HG03521 (cell line): ENCODE results near the gene SNX9.
A peak's percentile ranks its signal among the peaks of the same experiment; 100 is the strongest.
"Not testable (repeated sequence)": the region's sequence is repeated elsewhere in the genome, so short reads cannot be mapped to it uniquely, and the experiment has no call there.

Experiments used
- ATAC-seq: cut with Tn5 transposase; IDR thresholded peaks from one replicate; pipeline ENCODE4 v1.9.1; 2021; ENCODE audit warnings: mild to moderate bottlenecking, moderate library complexity; ENCODE audit not compliant: unreplicated experiment

The SNX9 gene

DNA sequence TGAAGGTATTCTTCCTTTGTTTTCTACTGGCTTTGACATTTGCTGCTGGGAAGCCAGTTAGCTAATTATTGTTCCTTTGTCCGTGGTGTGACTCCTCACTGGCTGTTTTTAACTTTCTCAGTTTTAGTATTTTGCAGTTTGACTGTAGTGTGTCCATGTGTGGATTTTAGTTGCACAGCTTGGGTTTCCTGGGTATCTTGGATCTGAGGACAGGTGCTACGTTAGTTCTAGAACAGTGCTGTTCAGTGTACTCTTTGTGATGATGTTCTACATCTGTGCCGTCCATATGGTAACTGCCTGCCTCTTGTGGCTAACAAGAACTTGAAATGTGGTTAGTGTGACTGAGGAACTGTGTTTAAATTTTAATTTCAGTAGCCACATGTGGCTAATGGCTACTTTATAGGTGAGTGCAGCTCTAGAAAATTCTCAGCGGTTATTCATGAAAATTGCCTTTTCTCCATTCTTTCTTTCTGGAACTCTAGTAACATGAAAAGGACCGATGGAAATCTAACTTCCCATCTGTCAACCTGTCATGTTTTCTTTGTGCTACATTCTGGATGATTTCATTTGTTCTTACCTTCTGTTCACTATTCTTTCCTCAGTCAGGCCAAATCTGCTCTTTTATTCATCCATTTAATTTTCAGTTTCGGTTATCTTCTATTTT lies 7.4 kb downstream of the SNX9 start:
- ATAC-seq = peak; percentile 93

DNA sequence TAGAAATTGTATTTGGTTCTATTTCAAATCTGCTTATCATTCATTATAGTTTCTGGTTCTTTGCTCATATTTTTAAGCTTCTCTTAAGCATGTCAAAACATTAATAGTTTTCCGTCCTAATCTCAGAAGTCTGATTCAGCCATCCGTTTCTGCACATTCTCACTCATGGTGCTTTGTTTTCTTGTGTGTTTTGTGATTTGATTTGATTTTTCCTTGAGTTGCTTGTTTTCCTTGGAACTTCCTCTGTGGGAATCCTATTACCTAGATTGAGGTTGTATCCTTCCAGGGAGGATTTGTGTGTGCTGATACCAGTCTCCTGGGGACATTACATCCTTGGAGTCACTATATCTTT lies 7.9 kb downstream of the SNX9 start:
- ATAC-seq = no peak

DNA sequence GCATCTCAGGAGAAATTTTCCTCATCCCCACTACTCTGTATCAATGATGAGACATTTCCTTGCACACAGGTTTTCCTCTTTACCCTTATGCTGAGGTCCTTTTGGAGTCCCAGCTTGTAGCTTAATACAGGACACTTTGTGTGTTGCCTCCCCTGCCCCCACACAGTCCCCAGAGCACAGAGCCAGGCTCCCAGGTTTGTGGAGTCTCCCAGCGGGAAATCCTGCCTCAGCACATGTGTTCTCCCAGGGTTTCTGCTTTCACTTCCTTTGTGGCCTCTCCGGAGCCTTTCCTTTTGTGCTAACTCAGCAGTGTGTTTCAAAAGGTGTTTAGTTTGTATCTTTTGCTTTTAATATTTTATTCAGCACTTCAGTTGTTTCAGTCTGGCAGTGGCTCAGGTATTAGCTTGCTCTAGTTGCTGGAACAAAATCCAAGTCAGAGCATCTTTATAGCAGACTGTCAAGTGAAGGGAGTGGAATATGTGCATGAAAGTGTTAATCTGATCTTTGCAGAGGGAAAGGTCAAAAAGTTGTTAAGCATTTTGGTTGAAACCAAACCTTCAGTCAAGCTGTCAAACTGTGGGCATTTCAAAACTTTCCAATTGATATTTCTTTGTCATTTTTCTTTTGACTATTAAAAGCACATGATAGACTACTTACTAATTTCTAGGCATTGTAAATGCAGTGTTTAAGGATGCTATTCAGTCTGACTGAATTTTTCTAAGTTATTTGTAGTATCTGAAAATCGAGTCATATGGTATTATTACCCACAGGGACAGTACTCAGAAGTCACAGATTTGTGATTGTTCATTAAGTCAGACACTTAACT lies 8.6 kb downstream of the SNX9 start:
- ATAC-seq = no peak

DNA sequence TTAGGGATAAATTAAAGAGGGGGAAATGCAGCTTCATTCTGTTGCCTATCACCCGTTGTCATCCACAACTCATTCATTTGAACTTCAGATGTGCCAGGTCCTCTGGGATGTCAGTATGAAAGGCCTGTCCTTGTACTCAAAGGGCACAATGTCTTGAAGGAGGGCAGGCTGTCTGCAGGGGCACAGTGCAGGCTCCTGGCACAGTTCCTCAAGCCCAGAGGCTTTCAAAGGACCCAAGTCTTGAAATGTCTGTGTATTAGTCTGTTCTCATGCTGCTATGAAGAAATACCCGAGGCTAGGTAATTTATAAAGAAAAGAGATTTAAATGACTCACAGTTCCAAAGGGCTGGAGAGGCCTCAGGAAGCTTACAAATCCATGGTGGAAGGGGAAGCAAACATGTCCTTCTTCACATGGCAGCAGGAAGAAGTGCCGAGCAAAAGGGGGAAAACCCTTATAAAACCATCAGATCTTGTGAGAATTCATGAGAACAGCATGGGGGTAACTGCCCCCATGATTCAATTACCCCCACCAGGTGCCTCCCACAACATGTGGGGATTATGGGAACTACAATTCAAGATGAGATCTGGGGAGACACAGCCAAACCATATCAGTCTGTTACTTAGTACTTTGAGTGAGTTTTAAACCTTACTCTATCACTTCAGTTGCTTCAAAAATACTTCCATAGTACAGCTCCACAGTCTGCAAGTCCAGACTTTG lies 9.4 kb downstream of the SNX9 start:
- no peak for ATAC-seq

DNA sequence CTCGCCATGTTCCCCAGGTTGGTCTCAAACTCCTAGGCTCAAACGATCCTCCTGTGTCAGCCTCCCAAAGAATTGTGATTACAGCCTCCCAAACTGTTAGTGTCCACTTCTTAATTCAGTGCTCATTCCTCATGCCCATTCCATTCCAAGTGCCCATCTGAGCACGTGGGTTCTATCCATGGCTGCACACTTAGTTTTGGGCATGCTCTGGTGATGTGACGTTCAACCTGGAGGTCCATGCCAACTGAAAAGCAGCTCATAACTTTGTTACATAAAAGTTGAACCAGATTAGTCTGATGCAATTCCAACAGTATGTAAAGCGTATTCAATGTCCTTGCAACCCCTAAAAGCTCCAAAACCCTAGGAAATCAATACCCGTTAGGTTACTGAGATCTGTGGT lies 11.5 kb downstream of the SNX9 start:
- ATAC-seq = no peak

DNA sequence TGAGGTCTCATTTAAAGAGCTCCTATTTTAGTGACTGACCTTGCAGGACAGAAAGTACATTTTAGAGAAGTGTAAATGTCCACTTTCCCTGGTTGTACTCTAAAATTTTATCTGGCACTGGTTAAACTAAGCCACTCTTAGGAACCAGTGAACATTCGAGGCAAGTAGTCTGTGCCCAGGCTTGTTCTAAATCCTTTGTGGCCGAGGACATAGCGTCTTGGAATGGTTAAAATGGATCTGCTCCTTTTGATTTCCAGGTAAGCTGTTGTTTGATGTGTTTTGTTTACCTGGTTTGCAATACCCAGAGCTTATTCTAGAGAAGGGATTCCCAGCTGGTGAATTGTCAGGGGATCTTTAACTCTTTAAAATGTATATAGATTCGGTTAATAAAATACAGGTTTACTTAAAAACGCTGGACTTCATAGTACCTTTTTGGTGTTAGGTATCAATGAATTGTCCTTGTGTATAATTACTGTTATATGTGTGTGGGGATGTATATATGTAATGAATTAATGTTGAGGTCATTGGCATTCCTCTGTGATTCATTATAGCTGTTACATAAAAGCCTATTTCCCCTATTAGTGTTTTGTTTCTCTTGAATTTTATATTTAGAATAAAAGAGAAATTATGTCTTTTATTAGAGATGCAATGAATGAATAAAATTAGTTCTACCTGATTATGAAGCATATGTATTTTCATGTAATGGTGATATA lies 15.8 kb downstream of the SNX9 start:
- no peak for ATAC-seq

DNA sequence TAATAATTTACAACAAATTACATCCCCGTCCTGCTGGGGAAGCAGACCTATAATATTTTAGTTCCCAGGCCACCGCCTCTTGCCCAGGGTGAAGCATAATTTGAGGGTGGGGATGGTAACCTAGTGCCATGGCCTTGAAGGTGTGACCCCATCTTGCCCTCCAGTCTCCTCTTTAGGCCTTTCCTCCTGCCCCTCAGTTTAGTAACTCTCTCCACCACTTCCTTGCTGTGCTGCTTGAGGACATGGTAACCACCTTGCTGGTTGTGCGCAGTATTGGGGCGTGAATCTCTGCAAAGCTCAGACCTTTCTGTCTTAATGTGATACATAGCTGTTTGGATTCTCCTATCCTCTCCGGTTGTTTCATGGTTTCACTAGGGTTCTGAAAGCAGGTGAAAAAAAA lies 16.6 kb downstream of the SNX9 start:
- no peak for ATAC-seq

DNA sequence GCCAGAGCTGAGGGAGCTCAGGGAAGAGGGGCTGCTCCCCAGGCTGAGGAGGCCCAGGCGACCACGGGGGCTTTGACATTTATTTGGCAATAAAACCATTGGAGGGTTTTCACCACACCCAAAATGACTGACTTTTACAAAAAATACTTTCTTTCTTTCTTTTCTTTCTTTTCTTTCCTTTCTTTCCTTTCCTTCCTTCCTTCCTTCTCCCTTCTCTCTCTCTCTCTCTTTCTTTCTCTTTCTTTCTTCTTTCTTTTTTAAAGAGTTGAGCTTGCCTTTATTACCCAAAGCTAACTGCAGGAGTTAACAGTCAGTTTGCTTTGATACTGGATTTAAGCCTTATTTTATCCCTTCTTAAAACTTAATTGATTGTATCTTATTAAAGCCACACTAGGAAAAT lies 17.2 kb downstream of the SNX9 start:
- ATAC-seq = no peak

DNA sequence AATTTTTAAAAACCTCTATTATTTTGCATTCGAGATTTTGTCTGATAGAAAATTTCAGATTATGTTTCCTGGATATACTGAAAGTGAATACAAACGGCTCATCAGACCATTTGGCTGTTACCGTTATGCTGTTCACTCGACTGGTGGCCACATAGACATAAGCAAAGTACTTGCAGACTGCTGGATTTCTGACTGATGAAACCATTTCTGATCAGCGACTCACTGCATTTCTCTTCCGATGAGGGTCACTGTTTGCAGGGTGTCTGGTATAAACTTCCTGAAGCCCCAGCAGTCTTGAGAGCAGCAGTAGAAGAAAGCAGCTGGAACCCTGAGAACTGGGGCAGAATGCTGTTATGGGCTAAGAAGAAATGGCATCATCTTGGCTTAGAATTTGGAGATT lies 17.7 kb downstream of the SNX9 start:
- ATAC-seq = no peak

DNA sequence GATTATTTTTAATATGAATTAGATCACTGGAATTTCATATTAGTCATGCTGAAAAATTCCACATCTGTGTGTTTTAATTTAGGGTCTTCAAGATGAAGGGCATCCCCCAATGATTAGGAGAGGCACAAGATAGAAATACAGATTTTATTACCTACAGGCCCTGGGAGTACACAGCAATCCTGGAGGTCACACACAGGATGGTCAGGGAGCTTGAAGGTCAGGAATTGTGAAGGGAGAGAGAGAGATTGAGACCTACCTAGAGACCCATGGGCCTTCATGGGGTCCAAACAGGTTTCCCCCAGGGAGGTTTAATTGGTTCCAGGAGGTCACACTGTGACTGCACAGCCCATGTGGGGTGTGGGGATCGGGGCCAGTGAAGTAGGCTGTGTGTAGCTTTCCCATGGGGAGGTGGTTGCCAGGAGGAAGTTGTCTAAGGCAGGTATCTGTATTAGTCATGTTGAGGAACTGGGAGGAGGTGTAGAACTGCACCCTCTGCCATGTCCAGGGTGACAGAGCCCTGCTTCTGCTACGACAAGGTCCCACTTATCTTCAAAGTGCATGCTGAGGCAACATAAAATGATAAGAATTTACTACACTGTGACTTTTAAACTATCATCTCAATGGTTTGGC lies 18.3 kb downstream of the SNX9 start:
- peak; percentile 86 for ATAC-seq

DNA sequence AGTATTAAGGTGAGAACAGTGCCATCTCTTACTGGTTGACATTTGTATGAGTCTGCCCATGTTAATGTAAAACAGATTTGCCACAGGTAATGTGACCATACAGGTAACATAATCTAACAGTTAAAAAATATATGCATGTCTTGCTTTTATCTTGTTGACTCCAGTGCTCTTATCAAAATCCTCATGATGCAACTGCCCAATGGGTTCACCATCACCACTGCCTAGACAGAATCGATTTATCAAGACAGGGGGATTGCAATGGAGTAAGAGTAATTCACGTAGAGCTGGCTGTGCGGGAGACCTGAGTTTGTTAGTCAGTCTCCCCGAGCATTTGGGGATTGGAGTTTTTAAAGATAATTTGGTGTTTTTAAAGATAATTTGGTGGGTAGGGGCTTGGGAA lies 19.2 kb downstream of the SNX9 start:
- ATAC-seq = no peak

DNA sequence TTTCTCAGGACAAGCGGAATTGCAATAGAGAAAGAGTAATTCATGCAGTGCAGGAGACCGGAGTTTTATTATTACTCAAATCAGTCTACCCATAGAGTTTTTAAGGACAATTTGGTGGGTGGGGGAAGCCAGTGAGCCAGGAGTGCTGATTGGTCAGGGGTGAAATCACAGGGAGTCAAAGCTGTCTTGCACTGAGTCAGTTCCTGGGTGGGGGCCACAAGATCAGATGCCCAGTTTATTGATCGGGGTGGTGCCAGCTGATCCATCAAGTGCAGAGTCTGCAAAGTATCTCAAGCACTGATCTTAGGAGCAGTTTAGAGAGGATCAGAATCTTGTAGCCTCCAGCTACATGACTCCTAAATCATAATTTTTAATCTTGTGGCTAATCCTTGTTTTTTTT lies 21.1 kb downstream of the SNX9 start:
- ATAC-seq = not testable (repeated sequence)

DNA sequence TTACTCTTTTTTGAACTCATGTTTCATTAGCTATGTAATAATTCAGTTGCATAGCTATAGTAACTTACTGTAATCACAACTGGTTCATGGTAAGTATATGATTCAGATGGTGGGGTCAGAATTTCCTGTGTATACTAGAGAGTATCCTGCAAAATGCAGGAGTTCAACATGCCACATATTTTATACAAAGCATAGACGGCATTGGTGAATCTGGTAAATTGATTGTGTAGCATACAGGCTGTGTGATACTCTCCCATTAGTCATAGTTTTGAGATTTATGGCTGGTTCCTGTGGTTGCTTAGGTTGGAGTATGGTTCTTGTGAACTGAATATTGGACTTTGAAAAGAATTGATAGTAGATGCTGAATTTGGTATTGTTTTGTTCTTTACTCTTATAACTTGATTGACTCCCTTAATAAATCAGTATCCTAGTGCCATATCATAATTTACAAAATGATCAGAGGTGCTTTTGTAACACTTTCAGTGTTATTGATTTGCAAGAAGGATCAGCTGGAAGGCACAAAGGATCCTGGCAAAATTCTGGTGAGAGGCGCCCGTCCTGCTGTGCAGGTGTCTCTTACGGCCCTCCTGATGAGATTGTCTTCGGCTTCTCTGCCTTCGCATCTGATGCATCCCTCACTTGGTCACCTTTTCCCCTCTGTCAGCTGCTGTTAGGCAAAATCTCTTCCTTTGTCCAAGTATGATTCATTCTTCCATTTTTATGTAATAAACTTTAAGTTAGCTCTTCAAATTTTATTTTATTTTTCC lies 22.6 kb downstream of the SNX9 start:
- no peak for ATAC-seq

DNA sequence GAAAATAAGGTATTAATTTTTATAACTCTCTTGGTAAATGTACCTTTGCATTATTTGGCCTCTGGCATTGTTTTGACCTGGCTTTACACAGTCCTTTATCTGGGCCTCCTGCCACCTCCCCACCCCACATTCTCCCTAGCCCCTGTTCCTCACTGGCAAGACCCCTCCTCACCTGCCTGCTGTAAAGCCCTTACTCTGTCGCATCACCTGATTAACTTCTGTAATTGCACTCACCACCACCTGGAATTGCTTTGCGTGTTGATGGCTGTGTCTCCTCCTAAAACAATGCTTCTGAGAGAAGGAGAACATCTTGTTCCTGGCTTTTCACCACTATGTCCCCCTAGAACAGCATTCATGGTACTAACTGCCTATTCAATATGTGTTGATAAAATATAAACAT lies 24.8 kb downstream of the SNX9 start:
- ATAC-seq = no peak

DNA sequence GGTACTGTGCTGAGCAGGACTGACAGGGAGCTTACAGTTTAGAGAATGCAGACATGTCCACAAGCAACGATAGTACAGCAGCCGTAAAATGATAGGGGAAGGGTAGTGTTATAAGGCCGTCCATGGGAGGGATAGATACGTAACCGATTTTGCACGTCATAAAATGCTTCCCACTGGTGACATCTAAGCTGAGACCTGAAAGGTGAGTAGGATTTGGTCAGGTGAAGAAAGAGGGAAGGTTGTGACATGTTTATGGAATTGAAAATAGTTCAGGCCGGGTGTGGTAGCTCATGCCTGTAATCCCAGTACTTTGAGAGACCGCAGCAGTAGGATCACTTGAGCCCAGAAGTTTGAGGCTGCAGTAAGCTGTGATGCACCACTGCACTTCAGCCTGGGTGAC lies 25.6 kb downstream of the SNX9 start:
- ATAC-seq = no peak

DNA sequence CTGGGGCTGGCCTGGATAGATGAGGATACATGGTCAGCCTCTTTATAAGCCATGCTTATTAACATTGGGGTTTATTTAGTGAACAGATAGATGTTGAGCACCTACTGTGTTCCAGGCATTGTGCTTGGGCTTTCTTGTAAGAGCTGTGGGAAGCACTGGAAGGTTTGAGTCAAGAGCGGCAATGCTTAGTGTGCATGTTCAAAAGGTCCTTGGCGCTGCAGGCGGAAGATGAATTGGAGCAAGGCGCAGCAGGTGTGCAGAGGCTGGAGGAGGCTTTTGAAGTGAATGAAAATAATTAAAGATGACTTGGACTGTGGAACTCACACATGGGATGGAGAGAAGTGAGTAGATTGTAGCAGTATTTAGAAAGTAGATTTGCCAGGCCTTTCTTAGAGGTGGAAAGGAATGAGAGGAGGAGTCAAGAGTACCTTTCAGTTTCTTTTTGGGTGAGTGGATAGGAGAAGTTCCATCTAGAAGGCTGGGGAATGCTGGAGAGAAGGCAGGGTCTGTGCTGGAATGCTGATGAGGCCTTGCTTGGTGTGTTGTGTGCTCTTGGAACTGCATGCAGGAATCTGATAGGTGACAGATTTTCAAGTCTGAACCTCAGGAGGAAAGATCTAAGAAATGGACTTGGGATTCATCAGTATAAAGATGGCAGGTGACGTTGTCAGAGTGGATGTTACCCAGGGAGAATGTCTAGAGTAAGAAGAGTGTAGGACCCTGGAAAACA lies 26.4 kb downstream of the SNX9 start:
- ATAC-seq = no peak

DNA sequence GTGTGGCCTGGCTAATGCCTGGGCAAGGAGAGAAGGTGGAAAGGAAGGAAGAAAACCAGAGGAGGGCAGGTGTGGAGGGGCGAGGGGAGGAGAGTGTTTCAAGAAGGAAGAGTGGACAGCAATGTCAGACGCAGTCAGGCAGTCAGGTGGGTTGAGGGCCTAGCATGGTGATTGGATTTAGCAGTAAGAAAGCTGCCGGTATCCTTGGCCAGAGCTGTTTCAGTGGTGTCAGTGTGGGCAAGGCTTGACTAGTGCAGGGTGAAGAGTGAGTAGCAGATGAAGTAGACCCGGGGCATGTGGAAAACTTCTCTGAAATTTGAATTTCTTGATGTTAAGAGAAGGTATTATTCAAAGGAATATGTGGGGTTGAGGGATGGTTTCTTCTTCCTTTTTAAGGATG lies 27.0 kb downstream of the SNX9 start:
- ATAC-seq = no peak

DNA sequence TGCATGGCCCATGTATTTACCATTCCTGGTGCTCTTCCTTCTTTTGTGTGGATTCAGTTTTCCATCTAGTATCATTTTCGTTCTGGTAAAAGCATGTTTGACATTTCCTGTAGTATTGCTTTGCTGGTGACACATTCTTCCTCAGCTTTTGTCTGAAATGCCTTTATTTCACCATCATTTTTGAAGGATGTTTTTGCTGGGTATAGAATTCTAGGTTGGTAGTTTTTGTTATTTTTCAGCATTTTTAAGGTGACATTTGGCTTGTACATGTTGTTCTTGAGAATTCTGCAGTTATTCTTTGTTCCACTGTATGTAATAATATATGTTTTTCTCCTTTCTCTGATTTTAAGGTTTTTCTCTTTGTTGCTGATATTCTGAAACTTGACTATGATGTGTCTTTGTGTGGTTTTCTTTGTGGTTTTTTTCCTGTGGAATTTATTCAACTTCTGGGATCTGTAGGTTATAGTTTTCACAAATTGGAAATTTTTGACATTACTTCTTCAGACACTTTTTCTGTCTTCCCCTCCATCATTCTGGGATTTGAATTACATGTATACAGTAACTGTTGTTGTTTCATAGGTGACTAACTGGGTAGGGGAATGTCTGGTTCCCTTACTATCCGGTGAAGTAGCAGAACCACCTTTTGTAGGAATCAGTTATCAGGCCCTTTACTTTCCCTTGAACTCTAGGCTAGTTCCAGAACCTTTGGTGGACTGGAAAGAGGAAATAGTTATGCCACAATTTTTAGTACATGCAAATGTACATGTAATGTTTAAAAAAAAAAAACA lies 30.2 kb downstream of the SNX9 start:
- no peak for ATAC-seq
